Kidney (tissue), 22 donors: ENCODE results near the gene PLET1. TPM values are rescaled to one million over a fixed set of nuclear protein-coding genes. Genes with fewer than 3 reads are reported as not detected.

Experiments used
- DNase-seq, 5 donors: peaks; one replicate each; pipeline ENCODE4 v3.0.0-alpha.2; 2013 to 2020
- FAIRE-seq: peaks from 2 replicates; lab custom pipeline; 2012; peaks lifted over from hg19 to GRCh38; lab: Jason Lieb, UNC
- H3K27ac ChIP-seq, 2 donors: one replicate each; pipeline ENCODE4 v1.7.0; 2013; ENCODE audit warnings: low read depth in 2 of 2, low read length in 2 of 2, inconsistent platforms in 1 of 2
- H3K27me3 ChIP-seq: one replicate; pipeline ENCODE4 v1.7.1; 2013; ENCODE audit warnings: low read length, inconsistent platforms; ENCODE audit not compliant: control insufficient read depth, insufficient read depth
- H3K36me3 ChIP-seq, 3 donors: one replicate each; pipeline versions ENCODE4 v1.7.0 to v1.7.1; 2013; ENCODE audit warnings: low read length in 3 of 3, control low read depth in 1 of 3, inconsistent platforms in 1 of 3; ENCODE audit not compliant: insufficient read depth in 3 of 3, control insufficient read depth in 2 of 3
- H3K4me1 ChIP-seq, 3 donors: one replicate each; pipeline versions ENCODE4 v1.7.0 to v1.7.1; 2013; ENCODE audit warnings: low read length in 3 of 3, inconsistent platforms in 1 of 3, low read depth in 1 of 3; ENCODE audit not compliant: control insufficient read depth in 2 of 3, insufficient read depth in 2 of 3
- H3K4me3 ChIP-seq, 3 donors: one replicate each; pipeline versions ENCODE4 v1.7.0 to v1.8.1; 2013; ENCODE audit warnings: low read length in 3 of 3, control low read depth in 1 of 3, inconsistent platforms in 1 of 3
- H3K9ac ChIP-seq, 3 donors: one replicate each; pipeline versions ENCODE4 v1.7.0 to v1.7.1; 2013; ENCODE audit warnings: low read length in 3 of 3, control low read depth in 1 of 3, inconsistent platforms in 1 of 3
- H3K9me3 ChIP-seq, 3 donors: one replicate each; pipeline versions ENCODE4 v1.7.0 to v1.7.1; 2013; ENCODE audit warnings: low read length in 3 of 3, control low read depth in 1 of 3, inconsistent platforms in 1 of 3; ENCODE audit not compliant: control insufficient read depth in 2 of 3, insufficient read depth in 1 of 3
- intact Hi-C: fragments of 100-400 bp; cut with DNase I; formaldehyde crosslinking; loops from one replicate; pipeline ENCODE4 v1.11.1; 2022
- long read RNA-seq, 10 donors: library from polyadenylated mRNA in 1 of 10; unstranded in 1 of 10; transcript quantifications; one replicate each; pipeline ENCODE4 v2.0.0 and lab custom pipeline, GENCODE V29; 2021 to 2026
- polyA plus RNA-seq: library from polyadenylated mRNA; stranded (reverse); fragments of 350-450 nt; fragmentation: Illumina TruSeq; extraction: RNeasy Lipid Tissue Mini Kit (QIAGEN cat#74804); gene quantifications from one replicate; pipeline ENCODE4 v1.2.3, GENCODE V29; 2014; ENCODE audit warnings: low read depth, low replicate concordance; ENCODE audit not compliant: insufficient read depth
- total RNA-seq: library from RNA; stranded (reverse); fragmentation: NEBNext Ultra II Directional; extraction: Animal tissue kit (Norgen Biotek cat#: 25700); gene quantifications from one replicate; pipeline ENCODE4 v1.2.1, GENCODE V29; 2021
- TF ChIP-seq, protein P1 (sequence below): IDR thresholded peaks from 3 replicates; pipeline ENCODE4 v1.5.1; 2012; ENCODE audit warnings: mild to moderate bottlenecking, moderate library complexity, borderline replicate concordance; ENCODE audit not compliant: insufficient read depth; ENCODE audit errors: extremely low read depth
- donor health status: control.
- donor health status: control.
- donor health status: control.
- donor health status: control.
- donor health status: control.
- donor health status: DM: yes; HTN: yes; CAD: no.
- donor health status: Normal renal cell carcinoma (clear cell type).

Gene PLET1, protein sequence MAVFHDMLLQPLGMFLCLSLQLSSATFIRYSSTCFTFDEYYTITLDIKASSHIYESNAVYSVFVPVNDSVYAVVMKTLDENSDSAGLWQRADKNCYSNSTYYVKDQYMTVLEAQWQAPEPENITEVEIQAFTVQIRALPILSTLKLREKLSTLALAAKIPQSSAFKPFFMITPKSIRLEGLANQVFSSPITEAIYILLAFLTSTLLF
- total RNA-seq (not detected), polyA plus RNA-seq (not detected)
- long read RNA-seq, donor 1: 0 reads
- long read RNA-seq, donor 2: 0 reads
- long read RNA-seq, donor 3: 0 reads
- long read RNA-seq, donor 4: 0 reads
- long read RNA-seq, donor 5: 0 reads
- long read RNA-seq, donor 6: 0 reads
- long read RNA-seq, donor 7: 0 reads
- long read RNA-seq, donor 8: 0 reads
- long read RNA-seq, donor 9: 0 reads
- long read RNA-seq, donor 10: 0 reads

DNA sequence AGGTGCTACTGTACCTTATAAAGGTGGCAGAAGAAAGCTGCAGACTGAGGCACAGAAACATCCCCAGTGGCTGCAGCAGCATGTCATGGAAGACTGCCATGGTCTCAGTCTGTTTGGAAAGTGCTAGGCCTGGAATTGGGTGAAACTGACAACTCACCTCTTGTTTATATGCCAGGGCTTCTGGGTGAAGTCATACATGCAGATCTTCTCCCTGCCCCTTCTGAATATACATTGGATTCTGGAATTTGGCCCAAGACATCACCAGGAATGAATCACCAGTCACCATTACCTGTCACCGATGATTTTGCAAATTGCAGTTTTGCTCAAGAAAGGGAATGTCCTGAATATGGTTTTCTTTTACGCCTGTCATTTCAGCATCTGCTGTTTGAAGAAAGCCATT is at the start of gene PLET1:
Gene PLET1 (minus strand): TSS at position 371 of the 400 bp plus-strand sequence. CDS start 271 bp downstream, at position 100.
- no peaks in the 10 kb centered on the region for H3K9me3 ChIP-seq
- H3K36me3 ChIP-seq: no peaks in the 10 kb centered on the region
- H3K4me3 ChIP-seq: no peak within 1 kb of the TSS
- no peaks in the 10 kb centered on the region for H3K27me3 ChIP-seq
- no peak within 1 kb of the TSS for H3K9ac ChIP-seq
- TF ChIP-seq, protein P1, sequence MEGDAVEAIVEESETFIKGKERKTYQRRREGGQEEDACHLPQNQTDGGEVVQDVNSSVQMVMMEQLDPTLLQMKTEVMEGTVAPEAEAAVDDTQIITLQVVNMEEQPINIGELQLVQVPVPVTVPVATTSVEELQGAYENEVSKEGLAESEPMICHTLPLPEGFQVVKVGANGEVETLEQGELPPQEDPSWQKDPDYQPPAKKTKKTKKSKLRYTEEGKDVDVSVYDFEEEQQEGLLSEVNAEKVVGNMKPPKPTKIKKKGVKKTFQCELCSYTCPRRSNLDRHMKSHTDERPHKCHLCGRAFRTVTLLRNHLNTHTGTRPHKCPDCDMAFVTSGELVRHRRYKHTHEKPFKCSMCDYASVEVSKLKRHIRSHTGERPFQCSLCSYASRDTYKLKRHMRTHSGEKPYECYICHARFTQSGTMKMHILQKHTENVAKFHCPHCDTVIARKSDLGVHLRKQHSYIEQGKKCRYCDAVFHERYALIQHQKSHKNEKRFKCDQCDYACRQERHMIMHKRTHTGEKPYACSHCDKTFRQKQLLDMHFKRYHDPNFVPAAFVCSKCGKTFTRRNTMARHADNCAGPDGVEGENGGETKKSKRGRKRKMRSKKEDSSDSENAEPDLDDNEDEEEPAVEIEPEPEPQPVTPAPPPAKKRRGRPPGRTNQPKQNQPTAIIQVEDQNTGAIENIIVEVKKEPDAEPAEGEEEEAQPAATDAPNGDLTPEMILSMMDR: no peak
- H3K27ac ChIP-seq: no peak within 1 kb of the TSS
- FAIRE-seq (no peak), DNase-seq (no peak)
- H3K4me1 ChIP-seq: peaks cover 0 to 4% (median 0%) of the 10 kb centered on the region in 3 donors
- intact Hi-C loops: no loop called here

DNA sequence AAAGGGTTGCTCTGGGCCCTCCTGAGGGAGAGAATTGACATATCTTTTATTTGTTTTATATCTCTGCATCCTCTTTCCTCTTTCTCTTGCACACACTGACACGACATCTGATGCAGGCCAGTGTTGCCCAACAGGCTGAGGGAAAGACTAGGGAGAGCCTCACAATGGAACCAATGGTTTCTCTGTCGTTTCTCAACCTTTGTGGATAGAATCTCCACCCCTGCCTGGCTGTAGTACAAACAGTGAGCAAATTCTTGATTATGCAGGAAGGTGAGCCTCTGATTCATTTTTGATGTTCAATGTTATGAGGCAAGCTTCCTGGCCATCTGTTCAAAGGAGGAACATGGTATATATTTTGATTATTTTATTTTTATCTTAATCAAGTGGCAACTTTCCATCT is 49.8 kb upstream of the PLET1 start:
- Histone ChIP-seq H3K27ac (no peak overlapping the region), H3K4me1 (no peaks in the 10 kb centered on the region), H3K9me3 (no peaks in the 10 kb centered on the region), H3K36me3 (no peaks in the 10 kb centered on the region), H3K9ac (no peak overlapping the region), H3K4me3 (no peak overlapping the region), H3K27me3 (no peaks in the 10 kb centered on the region)
- DNase-seq (no peak), FAIRE-seq (no peak)
- intact Hi-C loops: no loop called here
- TF ChIP-seq, protein P1: no peak

DNA sequence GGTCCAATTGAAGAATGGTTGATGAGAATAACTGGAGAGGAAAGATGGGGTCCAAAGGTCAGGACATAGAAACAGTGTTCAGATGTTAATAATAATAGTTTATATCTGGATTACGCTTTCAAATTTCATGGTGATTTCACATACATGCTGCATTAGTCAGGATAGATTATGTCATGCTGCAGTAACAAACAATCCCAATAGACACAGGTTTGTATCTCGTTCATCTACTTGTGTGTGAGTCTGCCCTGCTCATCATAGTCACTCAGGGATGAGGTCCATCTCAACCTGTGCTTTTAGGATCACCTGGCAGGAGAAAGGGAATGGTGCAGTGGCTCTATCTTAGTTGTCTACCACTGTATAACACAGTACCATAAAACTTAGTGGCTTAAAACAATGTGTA is 48.0 kb upstream of the PLET1 start:
- intact Hi-C loops: no loop called here
- no peak overlapping the region for H3K4me3 ChIP-seq
- no peak for FAIRE-seq

More for the DNA sequence above, 48.0 kb upstream of the PLET1 start:
- TF ChIP-seq, protein P1: no peak
- H3K36me3 ChIP-seq: no peaks in the 10 kb centered on the region
- H3K27me3 ChIP-seq: no peaks in the 10 kb centered on the region
- no peak for DNase-seq
- no peaks in the 10 kb centered on the region for H3K9me3 ChIP-seq
- H3K27ac ChIP-seq: no peak overlapping the region
- no peak overlapping the region for H3K9ac ChIP-seq
- no peaks in the 10 kb centered on the region for H3K4me1 ChIP-seq
